GM04504 (cell line): ENCODE results near the gene CTNNA2.

Experiments used
- DNase-seq: peaks from one replicate; pipeline ENCODE4 v3.0.0-alpha.2; 2012; ENCODE audit warnings: low read depth

The CTNNA2 gene

DNA sequence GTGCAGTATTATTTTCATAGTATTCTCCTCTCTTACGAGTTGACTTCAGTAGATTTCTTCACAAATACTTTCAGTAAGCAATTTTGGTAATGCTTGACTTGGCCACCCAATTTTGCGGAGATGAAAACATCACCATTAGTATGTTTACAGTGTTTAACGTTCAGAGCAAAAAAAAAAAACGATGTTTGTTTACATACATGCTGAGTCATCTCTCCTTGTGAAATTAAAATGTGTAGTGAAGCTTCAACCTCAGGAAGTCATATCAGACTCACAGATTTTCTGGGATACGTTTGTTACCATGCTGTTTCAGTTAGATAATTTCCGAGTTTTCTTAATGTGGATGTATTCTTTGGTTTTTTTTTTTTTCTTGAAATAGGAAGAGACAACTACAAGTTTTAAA is 100.1 kb downstream of the CTNNA2 start:
- no peak for DNase-seq

DNA sequence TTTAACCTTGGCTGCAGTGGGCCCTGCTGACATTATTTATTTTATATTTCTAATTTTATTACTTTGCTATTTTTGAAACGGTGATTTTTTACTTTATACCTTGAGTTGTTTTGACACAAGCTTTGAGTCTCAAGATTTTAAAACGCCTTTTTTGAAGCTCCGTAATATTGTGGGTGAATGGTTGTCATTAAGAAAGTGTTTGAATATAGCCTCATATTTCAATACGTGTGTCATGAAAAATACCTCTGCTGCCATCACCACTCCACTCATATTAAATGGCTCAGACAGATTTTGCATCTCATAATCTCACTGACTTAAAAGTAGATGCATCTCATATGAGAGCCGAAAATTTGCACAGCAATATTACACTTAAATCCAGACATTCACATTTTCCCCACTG is 106.6 kb downstream of the CTNNA2 start:
- no peak for DNase-seq

DNA sequence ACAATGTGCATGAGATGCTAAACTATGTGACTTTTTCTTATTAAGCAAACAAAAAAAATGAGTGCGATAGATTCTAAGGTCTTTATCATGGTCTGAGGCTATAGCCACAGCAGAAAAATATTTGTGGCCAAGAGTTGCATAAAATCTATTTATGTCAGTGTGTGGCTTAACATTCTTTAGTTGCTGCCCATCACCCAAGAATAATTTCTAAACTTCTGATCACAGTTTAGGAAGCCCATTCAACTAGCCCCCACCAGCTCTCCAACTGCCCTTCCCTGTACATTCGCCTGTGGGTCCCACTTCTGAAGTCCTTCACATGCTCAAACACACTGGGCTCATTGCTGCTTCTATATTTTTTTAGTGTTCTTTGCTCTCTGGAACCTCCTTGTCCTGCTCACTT is 107.1 kb downstream of the CTNNA2 start:
- no peak for DNase-seq

DNA sequence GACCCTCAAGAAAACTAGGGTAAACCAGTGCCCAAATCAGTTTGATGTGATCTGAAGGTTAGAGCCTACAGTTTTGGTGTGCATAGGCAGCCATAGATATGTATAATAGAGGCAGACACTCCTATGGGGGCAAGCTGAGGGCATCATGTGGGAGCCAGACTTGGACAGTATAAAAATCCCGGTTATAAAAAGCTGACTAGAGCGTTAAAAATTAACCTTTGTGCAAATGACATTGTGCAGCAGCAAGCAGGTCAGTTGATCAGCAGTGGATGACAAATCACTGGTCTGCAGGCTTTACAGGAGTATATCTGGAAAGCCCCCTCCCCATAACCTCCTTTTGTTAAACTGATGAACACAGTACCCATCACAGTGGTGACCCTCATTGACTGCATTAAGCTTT is 107.8 kb downstream of the CTNNA2 start:
- no peak for DNase-seq

DNA sequence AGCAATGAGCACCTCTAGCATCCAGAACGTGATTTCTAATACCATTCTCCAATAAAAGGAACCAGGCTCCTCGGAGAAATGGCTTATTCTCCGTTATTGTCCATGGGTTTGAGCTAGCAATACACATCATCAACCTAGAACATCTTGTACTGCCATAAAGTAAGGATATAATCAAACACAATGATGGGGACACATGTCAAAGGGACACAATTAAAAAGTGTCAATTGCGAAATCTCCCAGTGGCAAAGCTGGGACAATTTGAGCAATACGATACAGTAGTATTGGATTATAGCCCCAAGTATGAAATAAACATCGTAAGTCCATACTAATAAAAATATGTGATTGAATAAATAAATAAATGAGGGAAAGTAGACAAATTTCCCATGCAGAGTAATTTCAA is 108.4 kb downstream of the CTNNA2 start:
- no peak for DNase-seq

DNA sequence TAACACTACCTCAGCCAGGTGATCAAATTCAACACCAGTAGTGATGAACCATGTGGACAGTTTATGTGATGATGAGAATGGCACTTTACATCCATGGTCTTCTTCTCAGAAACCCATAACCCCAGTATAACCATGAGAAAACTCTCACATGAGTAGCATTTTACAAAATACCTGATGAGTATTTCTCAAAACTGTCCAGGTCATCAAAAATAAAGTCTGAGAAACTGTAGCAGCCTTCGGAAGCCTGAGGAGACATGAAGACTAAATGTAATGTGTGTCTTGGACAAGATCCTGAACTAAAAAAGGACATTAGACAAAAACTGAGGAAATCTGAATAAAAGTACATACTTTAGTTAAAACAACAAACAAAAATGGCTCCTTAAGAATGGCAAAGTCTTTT is 108.9 kb downstream of the CTNNA2 start:
- no peak for DNase-seq

DNA sequence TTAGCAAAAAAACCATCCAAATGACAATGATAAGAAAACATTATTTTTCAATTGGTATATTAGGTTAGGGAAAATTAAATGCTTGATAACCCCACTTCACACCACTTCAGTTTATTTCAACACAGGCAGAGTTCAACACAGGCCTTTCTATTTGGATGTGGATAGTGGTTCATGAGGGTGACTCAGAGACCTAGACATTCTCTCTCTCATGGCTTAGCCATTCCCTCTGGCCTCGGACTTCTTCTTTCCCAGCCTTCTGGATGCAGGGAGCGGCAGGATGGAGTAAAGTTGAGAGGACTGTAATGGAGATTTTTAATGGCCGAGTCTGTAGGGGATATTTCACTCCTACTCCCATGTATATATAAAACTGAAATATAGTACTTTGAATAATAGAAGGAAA is 109.7 kb downstream of the CTNNA2 start:
- peak; percentile 7 for DNase-seq

DNA sequence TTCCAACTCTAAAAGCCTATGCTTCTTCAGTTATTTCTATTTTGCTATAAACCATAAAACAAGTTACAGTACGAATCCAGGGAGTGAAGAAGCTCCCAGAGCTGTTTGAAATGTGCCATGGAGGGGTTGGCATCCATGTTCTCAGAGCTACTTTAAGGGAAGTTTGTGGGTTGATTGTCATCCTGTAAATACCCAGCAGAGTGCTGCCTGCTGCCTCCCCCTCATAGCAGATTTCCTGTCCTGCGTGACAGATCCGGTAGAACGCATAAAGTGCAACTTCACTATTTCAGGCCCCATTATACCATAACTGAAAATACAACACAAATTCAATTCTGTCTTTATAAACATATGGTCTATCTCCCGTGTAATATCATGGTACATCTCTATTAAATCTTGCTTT is 114.4 kb downstream of the CTNNA2 start:
- no peak for DNase-seq

DNA sequence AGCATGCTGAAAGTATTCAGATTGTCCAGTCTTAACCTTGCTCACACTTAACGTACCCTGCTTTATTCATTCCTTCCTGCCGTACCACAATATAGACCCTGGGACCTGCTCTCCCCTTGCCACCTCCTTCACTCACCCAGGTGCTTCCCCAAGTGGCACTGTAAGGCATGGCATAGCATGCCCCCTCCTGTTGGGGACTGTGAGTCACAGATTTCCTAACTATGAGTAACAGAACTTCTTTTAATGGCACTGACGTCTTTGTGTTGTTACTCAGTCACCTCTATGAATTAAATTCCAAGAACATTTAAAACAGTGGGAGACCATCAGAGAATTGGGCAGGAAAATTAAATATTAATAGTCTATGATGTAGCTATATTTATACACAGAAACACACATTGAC is 117.2 kb downstream of the CTNNA2 start:
- DNase-seq = no peak

DNA sequence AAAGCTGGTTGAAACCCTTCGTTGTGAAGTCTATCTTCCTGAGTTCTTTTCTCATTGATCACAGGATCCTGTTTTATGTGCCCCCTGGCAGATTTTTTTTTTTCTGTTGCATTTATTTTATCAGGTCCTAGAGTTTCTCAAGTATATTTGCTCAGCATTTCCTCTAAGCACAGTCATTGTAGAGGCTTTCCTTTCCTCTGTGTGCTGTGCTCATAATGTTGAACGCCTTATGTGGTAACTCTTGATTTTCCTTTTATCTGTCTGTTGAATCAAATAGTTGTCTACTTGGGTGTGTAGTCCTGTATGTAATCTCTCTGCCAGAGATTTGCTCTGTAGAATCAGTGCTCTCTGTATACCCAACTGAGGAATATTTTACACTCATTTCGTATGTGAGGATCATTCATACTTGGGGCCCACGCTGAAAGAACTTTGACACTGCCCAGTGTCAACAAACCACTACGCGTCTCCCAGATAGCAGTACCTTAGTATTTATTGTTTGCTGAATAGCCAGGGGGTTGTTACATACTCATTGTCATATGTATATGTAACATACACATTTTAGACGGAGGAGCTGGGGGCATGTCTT is 118.2 kb downstream of the CTNNA2 start:
- no peak for DNase-seq

DNA sequence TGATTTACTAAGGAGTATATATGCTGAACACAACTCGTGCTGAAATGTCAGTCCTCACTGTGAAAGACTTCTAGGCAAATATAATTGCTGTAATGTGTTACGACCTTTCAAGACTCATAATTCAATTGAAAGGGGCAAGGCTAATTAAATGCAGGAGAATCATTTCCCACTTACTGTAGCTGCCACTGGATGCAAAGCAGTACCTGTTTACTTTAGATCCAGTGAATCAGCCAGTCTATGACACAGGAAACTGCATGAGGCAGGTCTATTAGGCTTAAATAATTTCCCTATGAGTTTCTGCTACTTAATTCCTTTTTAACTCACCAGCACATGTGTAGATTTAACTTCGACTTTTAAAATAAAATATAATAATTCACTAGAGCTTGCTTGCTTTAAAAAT is 125.6 kb downstream of the CTNNA2 start:
- no peak for DNase-seq

DNA sequence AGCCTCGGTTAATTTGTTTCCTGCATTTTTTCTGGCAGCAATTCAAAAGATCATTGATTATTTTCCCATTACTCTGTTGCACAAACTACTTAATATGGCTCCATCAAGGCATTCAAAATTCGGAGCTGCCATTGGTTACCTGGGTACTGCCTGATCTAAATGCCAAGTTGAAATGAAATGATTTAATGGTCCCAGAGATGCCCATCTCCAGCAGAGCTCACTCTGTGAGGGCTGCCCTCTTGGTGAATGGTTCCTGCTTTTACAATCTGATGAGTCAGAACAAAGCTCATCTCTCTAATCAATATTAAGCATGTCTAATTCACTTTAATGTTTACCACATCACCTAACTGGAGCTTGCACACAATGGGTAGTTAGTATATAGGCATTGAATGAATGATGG is 126.1 kb downstream of the CTNNA2 start:
- DNase-seq = no peak

DNA sequence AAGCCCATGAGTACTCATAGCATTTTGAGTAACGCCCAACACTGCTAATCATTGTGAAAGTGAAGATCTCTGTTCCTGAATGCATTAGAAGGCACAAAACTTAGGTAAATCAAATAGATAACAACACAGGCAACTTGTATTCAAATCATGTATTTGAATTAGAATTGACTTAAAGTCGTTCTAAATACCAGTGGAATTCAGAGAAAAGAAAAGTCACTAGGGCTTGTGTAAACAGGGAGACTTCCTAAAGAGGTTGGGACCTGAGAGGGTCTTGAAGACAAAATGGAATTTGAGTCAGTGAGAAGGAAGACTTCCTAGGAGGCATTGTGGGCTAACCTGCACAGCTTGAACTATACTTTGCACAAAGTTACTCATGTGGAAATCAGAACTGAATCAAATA is 127.2 kb downstream of the CTNNA2 start:
- DNase-seq = no peak

DNA sequence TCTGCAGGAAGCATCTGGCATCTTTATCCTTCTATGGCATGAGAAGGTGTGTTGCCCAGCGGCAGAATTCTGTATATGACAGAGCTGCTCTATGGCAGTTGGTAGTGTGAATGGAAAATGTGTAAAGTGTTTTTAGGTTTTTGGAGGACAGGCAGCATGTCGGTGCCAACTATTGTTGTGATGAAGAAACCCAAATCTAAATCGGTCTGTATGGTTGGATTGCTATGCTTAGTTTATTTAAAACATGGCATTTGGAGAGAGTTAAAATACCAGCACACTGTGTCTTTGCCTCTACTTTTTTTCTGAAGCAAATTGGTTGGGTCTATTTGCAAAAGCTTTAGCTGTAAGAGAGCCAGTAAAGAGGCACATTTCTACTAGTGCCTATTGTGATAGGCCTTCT is 136.7 kb downstream of the CTNNA2 start:
- no peak for DNase-seq

DNA sequence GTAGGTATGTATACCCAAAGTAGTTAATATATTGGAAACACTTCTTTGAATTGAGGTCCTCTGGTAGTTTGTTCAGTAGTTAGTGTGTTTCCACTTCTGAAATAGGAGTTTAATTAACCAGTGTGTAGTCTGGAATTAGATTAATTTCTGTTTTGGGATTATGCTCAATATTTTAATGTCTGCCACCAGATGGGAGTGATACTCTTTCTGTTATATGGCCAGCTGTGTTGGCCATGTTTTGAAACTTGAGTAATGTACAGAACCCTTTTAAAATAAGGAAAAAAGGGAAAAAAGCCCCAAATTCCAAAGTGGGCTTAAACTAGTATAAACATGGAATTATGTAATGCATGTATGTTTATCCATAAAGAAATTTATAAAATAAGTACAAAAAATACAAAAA is 147.7 kb downstream of the CTNNA2 start:
- DNase-seq = no peak

DNA sequence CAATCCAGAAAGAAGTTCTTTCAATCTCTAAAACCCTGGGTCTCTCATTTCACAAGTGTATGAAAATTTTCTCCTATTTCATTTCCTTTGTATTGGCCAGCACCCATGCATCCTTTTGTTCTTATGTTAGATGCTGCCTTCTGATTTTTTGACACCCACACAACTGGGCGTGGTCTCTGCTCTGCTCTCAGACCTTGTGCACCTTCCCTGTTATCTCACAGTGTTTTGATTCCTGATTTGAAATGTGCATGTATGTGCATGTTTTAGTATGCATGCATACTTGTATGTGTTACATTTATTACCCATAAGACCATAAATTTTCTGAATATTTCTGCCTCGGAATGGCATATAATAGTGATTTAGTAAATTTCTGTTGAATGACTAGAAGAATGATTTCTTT is 152.2 kb downstream of the CTNNA2 start:
- no peak for DNase-seq

DNA sequence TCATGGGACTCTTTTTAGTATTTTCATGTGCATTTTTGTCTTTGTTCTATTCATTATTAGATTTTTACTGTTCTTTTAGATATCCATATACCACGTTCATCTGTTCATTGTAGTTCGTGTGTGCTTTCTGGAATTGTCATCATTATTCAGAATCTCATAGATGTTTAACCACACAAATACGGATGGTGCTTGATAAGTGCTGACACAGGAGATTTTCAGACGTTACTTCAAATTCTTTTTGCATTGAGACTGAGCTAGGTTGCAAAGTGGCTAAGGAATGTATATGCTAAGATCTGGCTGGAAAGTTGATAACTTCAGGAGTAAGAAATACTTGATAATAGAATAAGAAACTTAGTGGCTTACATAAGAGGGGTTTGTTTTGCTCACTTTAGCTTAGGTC is 153.6 kb downstream of the CTNNA2 start:
- no peak for DNase-seq

DNA sequence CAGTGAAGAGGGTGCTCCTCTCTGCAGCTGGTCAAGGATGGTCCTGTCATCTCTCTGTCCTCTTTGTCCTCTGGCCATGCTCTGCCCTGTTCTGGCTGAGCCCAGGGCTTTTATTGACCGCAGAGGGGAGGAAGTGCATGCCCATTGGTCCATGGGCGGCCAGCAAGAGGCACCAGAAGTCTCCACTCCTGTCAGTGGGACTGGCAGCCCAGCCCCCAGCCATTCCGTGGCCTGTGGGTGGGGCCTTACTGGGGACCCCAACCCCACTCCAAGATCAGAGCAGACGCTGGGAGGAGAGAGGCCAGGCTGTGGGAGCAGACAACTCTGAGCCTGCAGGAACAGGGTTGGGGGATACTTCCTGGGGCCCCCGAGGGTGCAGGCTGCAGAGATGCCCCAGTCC is 156.9 kb downstream of the CTNNA2 start:
- no peak for DNase-seq

DNA sequence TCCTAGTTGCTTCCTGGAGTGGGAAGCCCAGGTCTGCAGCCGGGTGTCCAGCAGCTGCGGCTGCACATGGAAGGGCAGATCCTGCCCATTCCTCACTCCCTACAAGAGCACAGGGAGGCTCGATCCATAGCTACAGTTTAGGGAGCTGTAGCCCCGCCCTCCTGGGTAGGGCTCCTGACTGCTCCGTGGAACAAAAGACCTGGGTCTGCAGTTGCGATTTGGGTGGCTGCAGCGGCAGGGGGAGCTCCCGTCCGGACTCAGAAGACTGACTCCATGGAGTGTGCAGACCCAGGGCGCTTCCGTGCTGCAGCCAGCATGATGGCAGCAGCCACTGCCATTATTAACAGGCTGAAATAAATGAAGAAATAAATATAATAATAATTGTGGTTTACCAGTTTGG is 157.3 kb downstream of the CTNNA2 start:
- DNase-seq = no peak

DNA sequence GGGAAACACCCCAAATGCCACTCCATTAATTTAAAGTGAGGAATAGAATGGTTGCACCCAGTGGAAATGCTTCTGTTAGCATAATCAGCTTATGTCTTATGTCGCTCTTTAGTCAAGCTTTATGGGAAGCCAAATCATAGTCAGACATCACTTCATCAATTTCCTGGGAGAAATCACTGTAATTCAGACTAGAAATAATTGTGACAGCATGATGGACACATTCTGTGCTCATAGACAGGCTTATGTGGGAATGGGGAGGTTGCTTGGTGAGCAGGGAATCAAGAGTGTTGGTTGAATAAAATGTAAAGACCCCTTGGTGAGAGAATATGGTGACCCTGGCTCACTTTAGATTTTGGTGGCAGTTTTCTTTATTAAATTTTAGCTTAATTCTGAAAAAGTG is 174.0 kb downstream of the CTNNA2 start:
- no peak for DNase-seq

DNA sequence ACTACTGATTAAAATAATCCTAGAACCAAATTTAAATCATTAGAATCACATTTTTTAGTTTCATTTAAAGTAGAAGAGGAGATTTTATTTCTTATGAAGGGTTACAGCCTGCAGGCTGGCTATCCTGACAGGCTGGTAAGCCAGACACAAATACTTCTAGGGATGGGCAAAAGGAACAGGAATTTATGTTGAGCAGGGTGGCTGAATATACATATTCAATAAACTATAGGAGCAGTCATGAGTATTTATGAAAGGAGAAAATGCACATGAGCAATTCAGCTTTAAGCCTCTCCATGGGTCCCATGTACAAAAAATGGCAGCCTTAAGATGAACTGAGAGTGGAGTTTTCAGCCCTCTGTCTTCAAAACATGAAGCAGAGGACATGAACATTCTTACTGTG is 182.4 kb downstream of the CTNNA2 start:
- DNase-seq = no peak

DNA sequence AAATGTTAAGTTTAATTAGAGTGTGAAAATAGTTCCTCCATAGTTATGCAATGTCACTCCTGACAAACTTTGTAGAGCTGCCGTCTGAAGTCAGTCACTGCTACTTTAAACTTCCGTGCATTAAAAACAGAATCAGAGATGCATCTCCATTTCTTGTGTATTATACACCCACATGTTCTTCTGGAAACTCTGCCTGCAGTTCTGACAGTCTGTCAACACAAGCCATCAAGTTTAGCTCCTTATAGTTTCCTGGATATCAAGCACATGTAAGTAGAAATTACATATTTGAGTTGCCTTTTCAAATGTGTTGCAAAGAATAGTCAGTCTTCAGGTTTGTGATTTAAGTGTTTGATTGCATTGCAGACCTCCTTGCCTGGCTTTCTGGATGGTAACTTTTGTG is 184.3 kb downstream of the CTNNA2 start:
- DNase-seq = no peak

DNA sequence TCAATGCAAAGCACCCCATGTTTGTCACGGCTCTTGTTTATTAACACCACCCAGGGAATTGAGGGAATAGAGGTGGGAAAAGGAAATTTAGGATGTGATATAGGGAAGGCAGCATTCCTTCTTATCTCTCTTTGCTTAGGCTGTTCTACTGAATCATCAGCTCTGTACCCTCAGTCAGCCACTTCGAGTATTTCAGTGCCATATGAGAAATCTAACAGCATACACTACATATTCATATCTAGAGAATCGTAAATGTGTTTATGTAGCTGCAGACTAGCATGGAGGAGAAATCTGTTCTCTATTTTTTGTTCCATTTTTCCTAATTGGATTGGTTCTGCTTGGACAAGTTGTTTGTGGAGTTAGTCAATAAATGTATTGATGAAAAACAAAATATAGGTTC is 187.8 kb downstream of the CTNNA2 start:
- no peak for DNase-seq

DNA sequence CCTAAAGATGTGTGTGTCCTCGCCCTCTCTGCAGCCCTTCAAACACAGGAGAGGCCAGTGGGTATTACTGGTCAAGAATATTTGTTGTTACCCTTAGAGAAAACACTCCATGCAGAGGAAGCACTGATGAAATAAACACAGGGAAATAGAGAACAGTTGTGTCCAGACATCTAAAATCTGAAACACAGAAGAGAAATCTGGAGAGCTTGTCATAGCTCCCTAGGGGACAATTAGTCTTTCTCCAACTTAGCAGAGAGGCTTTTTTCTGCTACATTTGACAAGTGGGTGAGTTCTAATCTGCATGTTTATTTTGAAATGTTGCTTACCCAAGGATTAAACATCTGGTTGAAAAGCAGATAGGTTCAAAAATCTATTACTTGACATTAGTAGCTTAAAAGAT is 190.1 kb downstream of the CTNNA2 start:
- no peak for DNase-seq

DNA sequence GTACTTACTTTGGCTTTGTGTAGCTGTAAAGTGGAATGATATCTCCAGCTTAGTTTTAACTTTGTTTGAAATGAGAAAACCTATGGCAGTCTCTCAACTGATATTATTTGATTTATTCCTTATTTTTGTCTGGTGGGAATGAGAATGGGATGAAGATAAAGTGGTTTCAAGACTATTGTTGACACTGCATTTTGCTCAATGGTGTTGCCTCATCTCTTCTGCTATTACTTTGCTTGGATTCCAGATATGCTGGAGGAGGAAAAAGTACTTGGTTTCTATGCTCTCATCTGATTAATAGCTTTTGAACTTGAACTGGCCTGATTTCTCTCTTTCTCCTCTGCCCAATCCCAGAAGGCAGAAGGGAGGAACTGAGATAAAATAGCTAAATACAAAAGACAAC is 198.2 kb downstream of the CTNNA2 start:
- no peak for DNase-seq
